HEK293T (cell line): ENCODE data around the gene NHSL1.

Experiments
- CTCF ChIA-PET: fragments of 350-600 bp; formaldehyde crosslinking; extraction: SDS; loops from one replicate; lab custom pipeline; 2021; ENCODE audit warnings: antibody characterized with exemption, inconsistent platforms; lab: Yijun Ruan, JAX
- POLR2A ChIA-PET: fragments of 350-600 bp; formaldehyde crosslinking; extraction: SDS; loops from one replicate; lab custom pipeline; 2020; ENCODE audit warnings: antibody characterized with exemption, inconsistent platforms; lab: Yijun Ruan, JAX
- DNase-seq: peaks from one replicate; pipeline ENCODE4 v3.0.0; 2012; ENCODE audit warnings: mixed read lengths; ENCODE audit errors: extremely low spot score
- ARNT ChIP-seq: fragments of 450-650 bp; IDR thresholded peaks from 2 replicates; pipeline ENCODE4 v1.6.1; 2017; ENCODE audit warnings: mild to moderate bottlenecking
- BHLHE40 ChIP-seq: fragments of 450-650 bp; IDR thresholded peaks from 2 replicates; pipeline ENCODE4 v1.6.1; 2016; ENCODE audit warnings: mild to moderate bottlenecking, moderate library complexity, borderline replicate concordance
- CTBP1 ChIP-seq: fragments of 450-650 bp; IDR thresholded peaks from 2 replicates; pipeline ENCODE4 v1.6.1; 2016; ENCODE audit warnings: borderline replicate concordance
- ELF4 ChIP-seq: fragments of 450-650 bp; IDR thresholded peaks from 2 replicates; pipeline ENCODE4 v1.6.1; 2017; ENCODE audit warnings: antibody characterized with exemption
- FOXA1 ChIP-seq: fragments of 450-650 bp; IDR thresholded peaks from 2 replicates; pipeline ENCODE4 v1.6.1; 2016; ENCODE audit warnings: mild to moderate bottlenecking
- FOXK2 ChIP-seq: fragments of 450-650 bp; IDR thresholded peaks from 2 replicates; pipeline ENCODE4 v1.6.1; 2016; ENCODE audit warnings: mild to moderate bottlenecking
- FOXM1 ChIP-seq: fragments of 450-650 bp; IDR thresholded peaks from 2 replicates; pipeline ENCODE4 v1.6.1; 2017; ENCODE audit warnings: mild to moderate bottlenecking, borderline replicate concordance
- HDGF ChIP-seq: fragments of 450-650 bp; IDR thresholded peaks from 2 replicates; pipeline ENCODE4 v1.6.1; 2017; ENCODE audit warnings: antibody characterized with exemption, borderline replicate concordance
- L3MBTL2 ChIP-seq: fragments of 450-650 bp; conservative IDR thresholded peaks from 2 replicates; pipeline ENCODE4 v1.6.1; 2016; ENCODE audit warnings: mild to moderate bottlenecking
- LEF1 ChIP-seq: fragments of 450-650 bp; IDR thresholded peaks from 2 replicates; pipeline ENCODE4 v1.6.1; 2017; ENCODE audit warnings: mild to moderate bottlenecking, borderline replicate concordance
- NFRKB ChIP-seq: fragments of 450-650 bp; IDR thresholded peaks from 2 replicates; pipeline ENCODE4 v1.6.1; 2016; ENCODE audit warnings: mild to moderate bottlenecking, moderate library complexity
- PKNOX1 ChIP-seq: fragments of 450-650 bp; IDR thresholded peaks from 2 replicates; pipeline ENCODE4 v1.6.1; 2016
- SP1 ChIP-seq: fragments of 450-650 bp; IDR thresholded peaks from 2 replicates; pipeline ENCODE4 v1.6.1; 2017
- SUZ12 ChIP-seq: fragments of 450-650 bp; IDR thresholded peaks from 2 replicates; pipeline ENCODE4 v1.6.1; 2016; ENCODE audit warnings: mild to moderate bottlenecking
- TARDBP ChIP-seq: fragments of 450-650 bp; IDR thresholded peaks from 2 replicates; pipeline ENCODE4 v1.6.1; 2016
- ZNF384 ChIP-seq: fragments of 450-650 bp; IDR thresholded peaks from 2 replicates; pipeline ENCODE4 v1.6.1; 2016

NHSL1 gene

GRCh38 chr6:138455746-138456400 lies 43.4 kb downstream of the NHSL1 start:
- CTCF ChIA-PET = interaction anchor here (0.7 kb wide), 1 partner anchor 9 kb away, joined by 3 read pairs; no protein-coding TSS in a partner anchor
- DNase-seq = no peak
- POLR2A ChIA-PET = interaction anchor here (1.1 kb wide), 1 partner anchor 43 kb away, joined by 3 read pairs; the partner anchor contains the start of gene NHSL1
- TF ChIP-seq TARDBP = no peak
- TF ChIP-seq FOXM1 = no peak
- TF ChIP-seq L3MBTL2 = no peak
- no peak for TF ChIP-seq CTBP1
- no peak for TF ChIP-seq HDGF
- TF ChIP-seq BHLHE40 = no peak
- no peak for TF ChIP-seq NFRKB
- TF ChIP-seq ZNF384 = no peak
- no peak for TF ChIP-seq SP1
- TF ChIP-seq SUZ12 = no peak
- TF ChIP-seq LEF1 = no peak
- TF ChIP-seq PKNOX1 = no peak
- TF ChIP-seq FOXK2 = no peak
- no peak for TF ChIP-seq FOXA1
- no peak for TF ChIP-seq ARNT
- TF ChIP-seq ELF4 = no peak

GRCh38 chr6:138454981-138455706 lies 44.1 kb downstream of the NHSL1 start:
- ChIA-PET CTCF (interaction anchor here (0.7 kb wide), 1 partner anchor 9 kb away, joined by 3 read pairs; no protein-coding TSS in a partner anchor), POLR2A (interaction anchor here (1.1 kb wide), 1 partner anchor 44 kb away, joined by 3 read pairs; the partner anchor contains the start of gene NHSL1)
- DNase-seq = no peak
- TF ChIP-seq HDGF (no peak), L3MBTL2 (no peak), SUZ12 (no peak), ZNF384 (no peak), TARDBP (no peak)

DNA sequence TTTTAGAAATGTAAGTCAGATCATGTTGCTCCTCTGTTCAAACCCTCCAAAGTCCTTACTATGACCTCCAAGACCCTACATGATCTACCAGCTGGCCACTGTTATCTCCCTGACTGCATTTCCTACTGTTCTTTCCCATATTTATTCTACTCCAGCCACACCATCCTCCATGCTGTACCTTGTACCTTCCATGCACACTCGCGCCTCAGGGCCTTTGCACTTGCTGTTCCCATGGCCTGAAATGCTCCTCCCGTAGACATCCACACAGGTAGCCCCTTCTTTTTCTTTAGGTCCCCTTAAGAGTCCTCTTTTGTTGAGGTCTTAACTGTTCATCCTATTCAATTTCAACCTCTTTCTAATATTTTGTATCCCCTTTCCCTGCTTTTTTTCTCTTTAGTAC lies 48.3 kb downstream of the NHSL1 start:
- ChIA-PET CTCF (no interaction called here), POLR2A (no interaction called here)

DNA sequence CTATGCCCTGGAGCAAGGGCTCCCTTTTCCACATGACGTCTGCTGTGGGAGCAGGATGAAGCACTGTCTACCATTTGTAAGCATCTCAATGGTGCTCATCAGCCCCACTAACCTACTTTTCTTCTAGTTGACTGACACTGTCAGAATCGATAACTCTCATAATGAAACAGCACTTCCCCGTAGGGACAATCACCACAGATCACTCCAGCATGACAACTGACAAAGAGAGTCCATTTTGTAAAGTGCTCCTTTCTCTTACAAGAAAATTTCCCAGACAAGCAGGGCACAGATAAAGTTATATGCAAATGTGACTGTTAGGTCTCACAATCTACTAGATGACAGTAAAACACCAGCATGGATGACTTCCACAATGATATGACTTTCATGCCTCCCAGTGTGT lies 48.8 kb downstream of the NHSL1 start:
- DNase-seq = no peak
- ChIA-PET CTCF (no interaction called here), POLR2A (no interaction called here)
- TF ChIP-seq PKNOX1 = peak; percentile 45; the same call in 1 of the 2 replicates
- no peak for TF ChIP-seq HDGF

More for the DNA sequence above, 48.3 kb downstream of the NHSL1 start:
- no peak for DNase-seq
- TF ChIP-seq FOXA1 = no peak
- TF ChIP-seq HDGF = no peak
- no peak for TF ChIP-seq BHLHE40
- no peak for TF ChIP-seq FOXM1
- no peak for TF ChIP-seq SP1
- TF ChIP-seq L3MBTL2 = no peak
- TF ChIP-seq ZNF384 = no peak
- no peak for TF ChIP-seq CTBP1
- TF ChIP-seq ARNT = no peak
- no peak for TF ChIP-seq FOXK2
- TF ChIP-seq ELF4 = no peak
- TF ChIP-seq TARDBP = no peak
- no peak for TF ChIP-seq PKNOX1
- TF ChIP-seq SUZ12 = no peak
- TF ChIP-seq LEF1 = no peak
- TF ChIP-seq NFRKB = no peak

DNA sequence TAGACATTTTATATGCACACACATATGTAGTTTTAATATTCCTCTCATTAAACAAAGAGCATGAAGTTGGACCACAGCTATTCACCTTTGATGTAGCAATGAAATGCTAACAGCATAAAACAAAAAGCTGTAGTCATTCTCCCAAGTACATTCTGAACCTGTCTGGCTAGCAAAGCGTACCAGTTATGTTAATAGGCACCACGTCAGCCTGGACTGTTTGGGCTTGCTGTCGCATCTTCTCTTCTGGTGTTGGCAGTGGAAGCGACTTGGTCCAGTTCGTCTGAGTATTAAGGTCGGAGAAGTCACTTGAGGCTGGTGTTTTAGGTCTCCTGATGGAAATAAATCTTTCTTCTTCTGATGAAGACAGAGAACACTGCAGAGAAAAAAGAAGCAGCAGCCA lies 52.5 kb downstream of the NHSL1 start:
- POLR2A ChIA-PET = no interaction called here

More for the DNA sequence above, 52.5 kb downstream of the NHSL1 start:
- TF ChIP-seq FOXM1 (no peak), CTBP1 (no peak), FOXK2 (no peak), ELF4 (no peak), SUZ12 (no peak), SP1 (no peak), ZNF384 (no peak), L3MBTL2 (no peak), FOXA1 (no peak), PKNOX1 (no peak), HDGF (no peak), NFRKB (no peak), ARNT (no peak), LEF1 (no peak), BHLHE40 (no peak), TARDBP (no peak)
- no peak for DNase-seq
- CTCF ChIA-PET = no interaction called here
